ENCODE data around the gene MYO7A. TPM values are rescaled to one million over a fixed set of nuclear protein-coding genes. Genes with fewer than 3 reads are reported as not detected.

Gene MYO7A
- total RNA-seq, 3 donors from 2014 or later, result 2.3 to 9.9 (median 6.7) TPM

GRCh38 chr11:77107950-77108349 lies 20.1 kb upstream of the MYO7A start:
- ATAC-seq (peak; percentile 75), DNase-seq (peak in 2 of 3 donors; percentile 73 to 83)
- Histone ChIP-seq H3K36me3 (ENCODE audit: low read depth) (no peaks in the 10 kb centered on the region), H3K9me3 (no peaks in the 10 kb centered on the region), H3K4me3 (no peak overlapping the region), H3K4me1 (ENCODE audit: low read depth) (peaks cover 48% of the 10 kb centered on the region)
- intact Hi-C loops (cut with DNase I, micrococcal nuclease), result no loop called here
- TF ChIP-seq, protein P1, sequence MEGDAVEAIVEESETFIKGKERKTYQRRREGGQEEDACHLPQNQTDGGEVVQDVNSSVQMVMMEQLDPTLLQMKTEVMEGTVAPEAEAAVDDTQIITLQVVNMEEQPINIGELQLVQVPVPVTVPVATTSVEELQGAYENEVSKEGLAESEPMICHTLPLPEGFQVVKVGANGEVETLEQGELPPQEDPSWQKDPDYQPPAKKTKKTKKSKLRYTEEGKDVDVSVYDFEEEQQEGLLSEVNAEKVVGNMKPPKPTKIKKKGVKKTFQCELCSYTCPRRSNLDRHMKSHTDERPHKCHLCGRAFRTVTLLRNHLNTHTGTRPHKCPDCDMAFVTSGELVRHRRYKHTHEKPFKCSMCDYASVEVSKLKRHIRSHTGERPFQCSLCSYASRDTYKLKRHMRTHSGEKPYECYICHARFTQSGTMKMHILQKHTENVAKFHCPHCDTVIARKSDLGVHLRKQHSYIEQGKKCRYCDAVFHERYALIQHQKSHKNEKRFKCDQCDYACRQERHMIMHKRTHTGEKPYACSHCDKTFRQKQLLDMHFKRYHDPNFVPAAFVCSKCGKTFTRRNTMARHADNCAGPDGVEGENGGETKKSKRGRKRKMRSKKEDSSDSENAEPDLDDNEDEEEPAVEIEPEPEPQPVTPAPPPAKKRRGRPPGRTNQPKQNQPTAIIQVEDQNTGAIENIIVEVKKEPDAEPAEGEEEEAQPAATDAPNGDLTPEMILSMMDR (IDR thresholded peaks at IDR 0.05), result no peak

DNA sequence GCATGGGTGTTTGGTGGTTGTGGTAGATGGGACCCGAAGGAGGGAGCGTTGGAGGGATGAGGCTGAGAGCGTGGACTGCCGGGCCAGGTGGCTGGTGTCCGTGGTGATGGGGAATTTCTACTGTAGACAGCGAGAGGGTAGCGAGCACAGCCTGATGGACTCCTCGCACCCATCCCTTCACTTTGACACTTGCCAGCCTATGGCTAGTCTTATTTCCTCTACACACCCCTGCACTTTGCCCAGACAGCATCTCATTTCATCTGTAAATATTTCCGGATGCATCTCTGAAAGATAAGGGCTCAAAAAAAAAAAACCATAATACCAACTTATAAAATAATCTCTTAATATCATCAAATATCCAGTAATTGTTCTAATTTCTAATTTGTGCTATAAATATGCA lies 19.6 kb upstream of the MYO7A start:
- intact Hi-C loops (cut with DNase I, micrococcal nuclease), result no loop called here
- no peak overlapping the region for H3K4me3 ChIP-seq
- TF ChIP-seq, protein P1 (IDR thresholded peaks at IDR 0.05), result no peak
- H3K9me3 ChIP-seq, result no peaks in the 10 kb centered on the region
- DNase-seq, result peak in 1 of 3 donors; percentile 71
- no peaks in the 10 kb centered on the region for H3K36me3 ChIP-seq (ENCODE audit: low read depth)
- H3K4me1 ChIP-seq (ENCODE audit: low read depth), result peaks cover 48% of the 10 kb centered on the region
- ATAC-seq, result peak; percentile 73

GRCh38 chr11:77109236-77110019 lies 18.6 kb upstream of the MYO7A start:
- DNase-seq (no peak), ATAC-seq (no peak)
- no peak overlapping the region for H3K4me3 ChIP-seq
- intact Hi-C loops (cut with DNase I, micrococcal nuclease), result no loop called here
- peaks cover 43% of the 10 kb centered on the region for H3K4me1 ChIP-seq (ENCODE audit: low read depth)
- H3K9me3 ChIP-seq, result no peaks in the 10 kb centered on the region
- TF ChIP-seq, protein P1 (IDR thresholded peaks at IDR 0.05), result no peak
- H3K36me3 ChIP-seq (ENCODE audit: low read depth), result no peaks in the 10 kb centered on the region

DNA sequence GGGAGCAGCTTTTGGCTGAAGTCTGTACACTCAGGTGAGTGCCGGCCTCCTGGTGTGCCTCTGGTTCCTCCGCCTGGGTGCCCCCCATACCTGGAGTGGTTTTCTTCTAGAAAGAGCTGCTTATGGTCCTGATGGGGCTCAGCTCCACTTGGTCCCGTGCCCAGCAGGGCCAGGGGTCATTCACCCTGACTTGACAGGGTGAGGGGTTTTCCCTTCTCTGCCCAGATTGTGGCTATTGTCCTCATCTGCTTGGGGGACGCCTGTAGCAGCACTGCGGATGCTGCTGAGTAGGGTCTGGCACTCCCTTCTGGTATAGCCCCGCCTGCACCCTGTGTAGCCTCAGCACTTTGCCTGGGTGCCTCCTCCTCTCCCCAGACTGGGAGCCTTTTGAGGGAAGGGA lies 17.2 kb upstream of the MYO7A start:
- TF ChIP-seq, protein P1 (IDR thresholded peaks at IDR 0.05), result no peak
- DNase-seq (peak in 1 of 3 donors; percentile 30), ATAC-seq (no peak)
- H3K36me3 ChIP-seq (ENCODE audit: low read depth), result no peaks in the 10 kb centered on the region
- H3K4me1 ChIP-seq (ENCODE audit: low read depth), result peaks cover 30% of the 10 kb centered on the region
- intact Hi-C loops (cut with DNase I, micrococcal nuclease), result no loop called here
- no peaks in the 10 kb centered on the region for H3K9me3 ChIP-seq
- no peak overlapping the region for H3K4me3 ChIP-seq

DNA sequence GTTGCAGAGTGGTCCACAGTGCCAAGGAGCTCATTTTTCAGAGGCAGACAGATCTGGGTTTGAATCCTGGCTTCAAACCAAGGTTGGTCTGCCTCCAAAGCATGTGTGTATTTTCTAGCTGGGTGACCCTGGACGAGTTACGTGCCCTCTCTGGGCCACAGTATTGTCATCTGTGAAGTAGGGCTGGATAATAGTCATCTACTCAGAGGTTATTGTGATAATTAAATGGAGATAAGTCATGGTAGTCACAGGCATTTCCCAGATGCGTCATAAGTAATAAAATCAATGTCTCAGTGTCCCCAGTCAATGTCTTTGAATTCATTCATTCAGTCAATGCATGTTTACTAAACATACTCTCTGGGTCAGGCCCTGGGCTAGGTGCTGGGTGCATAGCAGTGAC lies 16.8 kb upstream of the MYO7A start:
- TF ChIP-seq, protein P1 (IDR thresholded peaks at IDR 0.05), result no peak
- peak; percentile 48 for ATAC-seq

More for the DNA sequence above, 16.8 kb upstream of the MYO7A start:
- H3K4me3 ChIP-seq, result no peak overlapping the region
- intact Hi-C loops (cut with DNase I, micrococcal nuclease), result no loop called here
- H3K36me3 ChIP-seq (ENCODE audit: low read depth), result no peaks in the 10 kb centered on the region
- no peak for DNase-seq
- H3K4me1 ChIP-seq (ENCODE audit: low read depth), result peaks cover 27% of the 10 kb centered on the region
- H3K9me3 ChIP-seq, result no peaks in the 10 kb centered on the region
